Liver (tissue), 9 donors: ENCODE measurements around the gene CPLX1. TPM values are rescaled to one million over a fixed set of nuclear protein-coding genes. Genes with fewer than 3 reads are reported as not detected.
"Not testable (repeated sequence)": the region's sequence is repeated elsewhere in the genome, so short reads cannot be mapped to it uniquely, and the experiment has no call there.

Source experiments
- DNase-seq: peaks from one replicate; pipeline ENCODE4 v3.0.0-alpha.2; 2017; ENCODE audit warnings: low spot score
- H3K27ac ChIP-seq, 2 donors: one replicate each; pipeline ENCODE4 v1.7.0; 2013; ENCODE audit warnings: inconsistent platforms in 2 of 2, low read length in 2 of 2, control low read depth in 1 of 2, low read depth in 1 of 2, mild to moderate bottlenecking in 1 of 2
- H3K27me3 ChIP-seq, 4 donors: one replicate each; pipeline versions ENCODE4 v1.6.1 to v1.7.0; 2013; ENCODE audit warnings: low read length in 3 of 4, inconsistent platforms in 1 of 4, mild to moderate bottlenecking in 1 of 4, moderate library complexity in 1 of 4; ENCODE audit not compliant: control insufficient read depth in 4 of 4, insufficient read depth in 4 of 4
- H3K36me3 ChIP-seq, 4 donors: one replicate each; pipeline versions ENCODE4 v1.6.1 to v1.7.0; 2013; ENCODE audit warnings: low read length in 3 of 4, mild to moderate bottlenecking in 3 of 4, low read depth in 1 of 4, moderate library complexity in 1 of 4; ENCODE audit not compliant: control insufficient read depth in 4 of 4, insufficient read depth in 3 of 4
- H3K4me1 ChIP-seq, 4 donors: one replicate each; pipeline versions ENCODE4 v1.6.1 to v1.7.0; 2013; ENCODE audit warnings: low read length in 3 of 4, mild to moderate bottlenecking in 3 of 4, moderate library complexity in 1 of 4; ENCODE audit not compliant: control insufficient read depth in 4 of 4, insufficient read depth in 4 of 4
- H3K4me3 ChIP-seq, 3 donors: one replicate each; pipeline versions ENCODE4 v1.6.1 to v1.7.0; 2013; ENCODE audit warnings: low read length in 3 of 3, control low read depth in 1 of 3, low read depth in 1 of 3, mild to moderate bottlenecking in 1 of 3
- H3K9ac ChIP-seq, 2 donors: one replicate each; pipeline ENCODE4 v1.7.0; 2013; ENCODE audit warnings: low read length in 2 of 2, mild to moderate bottlenecking in 2 of 2, moderate library complexity in 2 of 2, control low read depth in 1 of 2, low read depth in 1 of 2
- H3K9me3 ChIP-seq, 4 donors: one replicate each; pipeline versions ENCODE4 v1.6.1 to v1.7.0; 2013; ENCODE audit warnings: low read length in 3 of 4; ENCODE audit not compliant: control insufficient read depth in 4 of 4
- ATF3 ChIP-seq: IDR thresholded peaks from 2 replicates; pipeline ENCODE4 v1.6.1; 2016; ENCODE audit warnings: antibody characterized with exemption
- EGR1 ChIP-seq, 2 donors: IDR thresholded peaks; 2 replicates each; pipeline ENCODE4 v1.6.1; 2016 to 2018; ENCODE audit warnings: antibody characterized with exemption in 2 of 2, low read depth in 2 of 2
- FOXA1 ChIP-seq: IDR thresholded peaks from 2 replicates; pipeline ENCODE4 v1.6.1; 2016; ENCODE audit warnings: antibody characterized with exemption
- FOXA2 ChIP-seq: IDR thresholded peaks from 2 replicates; pipeline ENCODE4 v1.6.1; 2016; ENCODE audit warnings: antibody characterized with exemption
- GABPA ChIP-seq, 2 donors: IDR thresholded peaks in 1 of 2; conservative IDR thresholded peaks in 1 of 2; 2 replicates each; pipeline ENCODE4 v1.6.1; 2016; ENCODE audit warnings: antibody characterized with exemption in 2 of 2, mild to moderate bottlenecking in 1 of 2, moderate library complexity in 1 of 2
- HNF4A ChIP-seq, 2 donors: conservative IDR thresholded peaks; 2 replicates each; pipeline ENCODE4 v1.6.1; 2016; ENCODE audit warnings: antibody characterized with exemption in 2 of 2, mild to moderate bottlenecking in 2 of 2
- HNF4G ChIP-seq: IDR thresholded peaks from 2 replicates; pipeline ENCODE4 v1.6.1; 2016; ENCODE audit warnings: antibody characterized with exemption
- JUND ChIP-seq, 2 donors: IDR thresholded peaks; 2 replicates each; pipeline ENCODE4 v1.6.1; 2016; ENCODE audit warnings: antibody characterized with exemption in 2 of 2
- MAX ChIP-seq: IDR thresholded peaks from 2 replicates; pipeline ENCODE4 v1.6.1; 2016; ENCODE audit warnings: antibody characterized with exemption
- NR2F2 ChIP-seq: IDR thresholded peaks from 2 replicates; pipeline ENCODE4 v1.6.1; 2016; ENCODE audit warnings: antibody characterized with exemption
- RAD21 ChIP-seq, 2 donors: IDR thresholded peaks; 2 replicates each; pipeline ENCODE4 v1.6.1; 2016; ENCODE audit warnings: antibody characterized with exemption in 2 of 2, mild to moderate bottlenecking in 2 of 2
- RXRA ChIP-seq, 2 donors: IDR thresholded peaks; 2 replicates each; pipeline ENCODE4 v1.6.1; 2017 to 2018; ENCODE audit warnings: antibody characterized with exemption in 2 of 2, mild to moderate bottlenecking in 1 of 2
- SP1 ChIP-seq: IDR thresholded peaks from 2 replicates; pipeline ENCODE4 v1.6.1; 2018; ENCODE audit warnings: antibody characterized with exemption, mild to moderate bottlenecking
- YY1 ChIP-seq: IDR thresholded peaks from 2 replicates; pipeline ENCODE4 v1.6.1; 2016; ENCODE audit warnings: antibody characterized with exemption, mild to moderate bottlenecking
- WGBS: extraction: QIAGEN DNeasy Blood & Tissue Kit; methylation state at CpG from one replicate; pipeline ENCODE4 v1.1.7; 2013; 5-methylcytosine and 5-hydroxymethylcytosine counted together
- polyA plus RNA-seq, 2 donors: library from polyadenylated mRNA; stranded (reverse) in 1 of 2; unstranded in 1 of 2; fragments of 200-250 nt in 1 of 2; fragments of >200 nt in 1 of 2; fragmentation: Nextera tagmentation in 1 of 2; extraction: Ambion mirVana in 1 of 2; gene quantifications; one replicate each; pipeline versions ENCODE4 v1.2.1 to v1.2.3, GENCODE V29; 2013 to 2015
- total RNA-seq, 2 donors: library from RNA; depleted of rRNA; stranded (reverse); fragments of >200 nt; gene quantifications; one replicate each; pipeline ENCODE4 v1.2.3, GENCODE V29; 2014
- donor health status: healthy.
- donor health status: healthy.
- donor health status: healthy.
- donor health status: healthy.
- donor health status: healthy.

Gene CPLX1
- total and polyA plus RNA-seq, 4 donors = 0.14 to 2.8 (median 0.80) TPM

- DNase-seq, H3K27ac ChIP-seq, H3K4me1 ChIP-seq, H3K9ac ChIP-seq, H3K9me3 ChIP-seq, H3K27me3 ChIP-seq, H3K4me3 ChIP-seq: not testable (repeated sequence)
- peaks cover 4 to 42% (median 6%) of the 10 kb centered on the region in 4 donors for H3K36me3 ChIP-seq
- WGBS = 97% methylated on average over 13 of the region's 13 CpGs
These were observed 72.7 kb downstream of the CPLX1 start for GRCh38 chr4:753186-753585.

- no peak for TF ChIP-seq RXRA (IDR thresholded peaks at IDR 0.05)
- TF ChIP-seq RAD21 (IDR thresholded peaks at IDR 0.05) = no peak
- TF ChIP-seq MAX = no peak
- TF ChIP-seq HNF4A (conservative IDR thresholded peaks at IDR 0.05) = no peak
- no peak for TF ChIP-seq EGR1 (IDR thresholded peaks at IDR 0.05; ENCODE audit: low read depth in 2 of 2)
- TF ChIP-seq FOXA1 = no peak
- no peak for TF ChIP-seq ATF3
- TF ChIP-seq NR2F2 = no peak
- no peak for TF ChIP-seq YY1
- no peak for TF ChIP-seq JUND (IDR thresholded peaks at IDR 0.05)
- Histone ChIP-seq H3K27me3 (no peaks in the 10 kb centered on the region), H3K27ac (no peak overlapping the region), H3K9ac (no peak overlapping the region), H3K36me3 (peaks cover 4 to 42% (median 6%) of the 10 kb centered on the region in 4 donors), H3K9me3 (no peaks in the 10 kb centered on the region), H3K4me1 (peaks cover 0 to 4% (median 0%) of the 10 kb centered on the region in 4 donors), H3K4me3 (no peak overlapping the region)
- no peak for DNase-seq
- 97% methylated on average over 25 of the region's 25 CpGs for WGBS
These were observed 73.6 kb downstream of the CPLX1 start for GRCh38 chr4:752196-752861.

- DNase-seq = no peak
- H3K9ac ChIP-seq = no peak overlapping the region
- peaks cover 4 to 42% (median 6%) of the 10 kb centered on the region in 4 donors for H3K36me3 ChIP-seq
- H3K4me3 ChIP-seq = no peak overlapping the region
- peaks cover 0 to 4% (median 0%) of the 10 kb centered on the region in 4 donors for H3K4me1 ChIP-seq
- no peaks in the 10 kb centered on the region for H3K27me3 ChIP-seq
- 90% methylated on average over 15 of the region's 15 CpGs for WGBS
- no peak overlapping the region for H3K27ac ChIP-seq
- TF ChIP-seq FOXA2 (no peak), NR2F2 (no peak), HNF4G (no peak), ATF3 (no peak), MAX (no peak), JUND (IDR thresholded peaks at IDR 0.05) (no peak), HNF4A (conservative IDR thresholded peaks at IDR 0.05) (no peak), SP1 (no peak), FOXA1 (no peak), GABPA (IDR thresholded peaks at IDR 0.05 in 1 of 2, conservative IDR thresholded peaks at IDR 0.05 in 1 of 2) (no peak), RXRA (IDR thresholded peaks at IDR 0.05) (no peak), EGR1 (IDR thresholded peaks at IDR 0.05; ENCODE audit: low read depth in 2 of 2) (no peak)
- no peaks in the 10 kb centered on the region for H3K9me3 ChIP-seq
These were observed 74.3 kb downstream of the CPLX1 start for GRCh38 chr4:751676-752075.
